GM21529 (cell line): Measurements from ENCODE around the gene ZNF341.

ENCODE experiments used
- ATAC-seq: cut with Tn5 transposase; IDR thresholded peaks from one replicate; pipeline ENCODE4 v1.9.1; 2021; ENCODE audit not compliant: unreplicated experiment

ZNF341 gene

DNA sequence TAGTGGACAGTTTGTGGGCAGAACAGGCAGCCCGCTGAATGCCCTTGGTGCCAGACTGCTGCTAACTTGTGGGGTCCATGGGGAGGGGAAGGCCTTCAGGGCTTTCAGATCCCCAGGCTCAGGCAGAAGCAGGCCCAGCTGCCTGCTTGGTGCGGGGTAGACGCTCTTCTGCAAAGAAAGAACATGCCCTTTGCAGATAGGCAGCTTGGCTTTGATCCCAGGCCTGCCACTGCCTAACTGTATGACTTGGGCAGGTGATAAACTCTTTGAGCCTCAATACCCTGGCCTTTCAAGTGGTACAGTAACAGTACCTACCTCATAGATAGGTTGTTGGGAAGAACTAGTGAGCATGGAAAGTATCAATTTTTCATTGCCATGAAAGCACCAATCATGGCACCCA, 107.8 kb downstream of the ZNF341 start:
- ATAC-seq, result no peak

DNA sequence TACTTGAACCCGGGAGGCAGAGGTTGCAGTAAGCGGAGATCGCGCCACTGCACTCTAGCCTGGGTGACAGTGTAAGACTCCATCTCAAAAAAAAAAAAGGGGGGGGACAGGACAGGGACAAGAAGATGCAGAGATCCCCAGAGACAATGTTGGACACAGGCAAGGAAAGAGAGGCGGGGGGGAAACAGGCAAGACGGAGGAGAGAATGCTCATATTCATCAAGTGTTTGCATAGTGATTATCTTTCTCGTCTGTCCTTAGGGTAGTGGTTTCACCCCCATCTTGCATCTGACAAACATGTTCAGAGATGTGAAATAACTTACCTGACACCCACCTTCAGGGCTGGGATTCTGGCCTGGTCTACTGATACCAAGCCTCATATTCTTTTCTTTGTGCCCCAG, 108.4 kb downstream of the ZNF341 start:
- no peak for ATAC-seq

GRCh38 chr20:33840759-33841435, 109.1 kb downstream of the ZNF341 start:
- no peak for ATAC-seq

DNA sequence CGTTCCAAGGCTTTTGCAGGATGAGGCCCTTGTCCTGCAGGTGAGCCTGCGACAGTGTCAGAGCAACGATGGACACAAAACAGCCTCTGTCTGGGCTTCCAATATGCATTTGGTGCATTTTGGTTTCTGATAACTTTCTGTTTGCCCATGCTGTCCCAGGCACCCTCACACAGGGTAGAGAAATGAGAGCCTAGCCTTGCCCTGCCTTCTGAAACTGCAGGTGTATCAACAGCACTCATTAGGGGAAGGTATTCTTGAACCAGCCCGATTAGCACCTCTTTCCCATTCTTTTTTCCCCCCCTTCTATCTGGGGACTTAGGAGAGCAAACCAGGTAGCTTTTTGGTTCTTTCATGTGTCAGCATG, 109.6 kb downstream of the ZNF341 start:
- ATAC-seq, result no peak
